Measurements from ENCODE around the gene PAAF1.
"Not testable (repeated sequence)": the region's sequence is repeated elsewhere in the genome, so short reads cannot be mapped to it uniquely, and the experiment has no call there.

Gene PAAF1

GRCh38 chr11:73872749-73873357 lies 3.9 kb upstream of the PAAF1 start:
- no peak overlapping the region for H3K4me3 ChIP-seq (ENCODE audit: low read depth, low read length)
- no peak for DNase-seq (ENCODE audit: low read depth)
- TF ChIP-seq MAX (IDR thresholded peaks at IDR 0.05; ENCODE audit: low read depth, low read length), result no peak
- TF ChIP-seq POLR2A (IDR thresholded peaks at IDR 0.05; ENCODE audit: extremely low read depth, insufficient read length), result no peak
- TF ChIP-seq CTCF (IDR thresholded peaks at IDR 0.05; ENCODE audit: low read depth, low read length), result no peak
- no peak for TF ChIP-seq MYC (IDR thresholded peaks at IDR 0.05; ENCODE audit: low read depth, low read length)

- peak; percentile 16 for DNase-seq (ENCODE audit: low read depth)
- TF ChIP-seq MAX (IDR thresholded peaks at IDR 0.05; ENCODE audit: low read depth, low read length) (no peak), MYC (IDR thresholded peaks at IDR 0.05; ENCODE audit: low read depth, low read length) (no peak), POLR2A (IDR thresholded peaks at IDR 0.05; ENCODE audit: extremely low read depth, insufficient read length) (no peak), CTCF (IDR thresholded peaks at IDR 0.05; ENCODE audit: low read depth, low read length) (no peak)
- peak overlapping the region; percentile 92 for H3K4me3 ChIP-seq (ENCODE audit: low read depth, low read length)
Measured at GRCh38 chr11:73875380-73875779, 1.4 kb upstream of the PAAF1 start.

- TF ChIP-seq MAX (IDR thresholded peaks at IDR 0.05; ENCODE audit: low read depth, low read length) (no peak), CTCF (IDR thresholded peaks at IDR 0.05; ENCODE audit: low read depth, low read length) (no peak), MYC (IDR thresholded peaks at IDR 0.05; ENCODE audit: low read depth, low read length) (no peak), POLR2A (IDR thresholded peaks at IDR 0.05; ENCODE audit: extremely low read depth, insufficient read length) (no peak)
- peak overlapping the region; percentile 92 for H3K4me3 ChIP-seq (ENCODE audit: low read depth, low read length)
- DNase-seq (ENCODE audit: low read depth), result peak; percentile 27
Measured at GRCh38 chr11:73875840-73876239, 959 bp upstream of the PAAF1 start.

GRCh38 chr11:73878771-73879170 lies 2.0 kb downstream of the PAAF1 start:
- TF ChIP-seq POLR2A (IDR thresholded peaks at IDR 0.05; ENCODE audit: extremely low read depth, insufficient read length), result no peak
- no peak for TF ChIP-seq MAX (IDR thresholded peaks at IDR 0.05; ENCODE audit: low read depth, low read length)
- TF ChIP-seq CTCF (IDR thresholded peaks at IDR 0.05; ENCODE audit: low read depth, low read length), result no peak
- TF ChIP-seq MYC (IDR thresholded peaks at IDR 0.05; ENCODE audit: low read depth, low read length), result no peak
- H3K4me3 ChIP-seq (ENCODE audit: low read depth, low read length), result no peak overlapping the region
- no peak for DNase-seq (ENCODE audit: low read depth)

- DNase-seq (ENCODE audit: low read depth); H3K4me3 ChIP-seq (ENCODE audit: low read depth, low read length): not testable (repeated sequence)
Measured at GRCh38 chr11:73880449-73880848, 3.6 kb downstream of the PAAF1 start.

- H3K4me3 ChIP-seq (ENCODE audit: low read depth, low read length), result no peak overlapping the region
- DNase-seq (ENCODE audit: low read depth), result no peak
- TF ChIP-seq MAX (IDR thresholded peaks at IDR 0.05; ENCODE audit: low read depth, low read length) (no peak), POLR2A (IDR thresholded peaks at IDR 0.05; ENCODE audit: extremely low read depth, insufficient read length) (no peak), CTCF (IDR thresholded peaks at IDR 0.05; ENCODE audit: low read depth, low read length) (no peak), MYC (IDR thresholded peaks at IDR 0.05; ENCODE audit: low read depth, low read length) (no peak)
Measured at GRCh38 chr11:73883856-73884255, 7.1 kb downstream of the PAAF1 start.

Data from NB4 (cell line).